ENCODE results near the gene PCDHGA7. TPM values are rescaled to one million over a fixed set of nuclear protein-coding genes. Genes with fewer than 3 reads are reported as not detected.
"Not testable (repeated sequence)": the region's sequence is repeated elsewhere in the genome, so short reads cannot be mapped to it uniquely, and the experiment has no call there.

Gene PCDHGA7
- under 1 TPM in 1 of 2 experiments, not detected in 1; 0.06 TPM for total RNA-seq

DNA sequence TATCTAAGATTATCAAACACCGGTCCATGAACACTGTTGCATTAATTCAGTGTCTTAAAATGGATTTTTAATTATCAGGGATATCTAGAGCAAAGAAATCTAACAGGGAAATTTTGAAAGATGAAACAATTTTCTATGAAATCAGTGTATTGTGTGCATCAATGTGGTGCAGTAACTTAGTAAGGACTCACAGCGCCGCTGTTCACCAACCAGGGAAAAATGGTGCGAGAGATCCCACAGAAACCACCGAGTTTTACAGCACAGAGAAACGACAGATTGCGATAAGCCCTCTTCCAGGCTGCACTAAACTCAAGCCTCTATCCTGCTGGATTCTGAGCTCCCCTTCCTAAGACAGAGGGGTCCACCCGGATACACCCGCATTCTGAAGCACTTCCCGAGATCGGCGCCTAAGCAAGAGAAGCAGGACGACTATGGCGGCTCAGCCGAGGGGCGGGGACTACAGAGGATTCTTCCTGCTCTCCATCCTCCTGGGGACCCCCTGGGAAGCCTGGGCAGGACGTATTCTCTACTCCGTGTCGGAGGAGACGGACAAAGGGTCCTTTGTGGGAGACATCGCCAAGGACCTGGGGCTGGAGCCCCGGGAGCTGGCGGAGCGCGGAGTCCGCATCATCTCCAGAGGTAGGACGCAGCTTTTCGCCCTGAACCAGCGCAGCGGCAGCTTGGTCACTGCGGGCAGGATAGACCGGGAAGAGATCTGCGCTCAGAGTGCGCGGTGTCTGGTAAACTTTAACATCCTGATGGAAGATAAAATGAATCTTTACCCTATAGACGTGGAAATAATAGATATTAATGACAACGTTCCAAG lies at the start of gene PCDHGA7:
Gene PCDHGA7, plus strand, starts transcription at position 274 of the 826 bp plus-strand sequence. Its CDS starts 158 bp downstream, at position 432.
- ChIA-PET CTCF (no interaction called here), POLR2A (no interaction called here)

DNA sequence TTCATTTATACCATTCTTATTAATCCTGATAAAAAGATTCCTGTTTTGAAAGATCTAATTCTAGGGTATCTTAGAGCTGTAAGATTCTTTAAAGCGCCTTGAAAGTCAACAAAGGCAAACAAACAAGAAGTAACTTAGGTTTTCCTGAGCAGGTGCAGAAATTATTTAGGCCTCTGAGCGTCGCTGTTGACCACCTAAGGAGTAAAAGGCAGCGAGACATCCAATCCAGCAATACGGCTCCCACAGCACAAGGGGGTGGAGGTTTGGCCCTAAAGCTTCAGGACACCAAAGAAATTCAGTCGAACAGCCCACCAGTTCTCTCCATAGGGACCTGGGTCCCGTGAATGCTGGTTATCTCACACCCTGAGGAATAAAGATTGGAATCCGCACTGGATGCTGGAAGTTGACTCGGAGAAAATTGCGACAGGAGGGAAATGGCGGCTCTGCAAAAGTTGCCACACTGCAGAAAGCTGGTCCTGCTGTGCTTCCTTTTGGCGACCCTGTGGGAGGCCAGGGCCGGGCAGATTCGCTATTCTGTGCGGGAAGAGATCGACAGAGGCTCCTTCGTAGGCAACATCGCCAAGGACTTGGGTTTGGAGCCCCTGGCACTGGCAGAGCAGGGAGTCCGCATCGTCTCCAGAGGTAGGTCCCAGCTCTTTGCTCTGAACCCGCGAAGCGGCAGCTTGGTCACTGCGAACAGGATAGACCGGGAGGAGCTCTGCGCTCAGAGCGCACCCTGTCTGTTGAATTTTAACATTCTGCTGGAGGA lies 43.8 kb upstream of the PCDHGA7 start, which contains the start of gene PCDHGA2:
Gene PCDHGA2, plus strand, starts transcription at position 223 of the 769 bp plus-strand sequence.
- POLR2A ChIA-PET = no interaction called here
- CTCF ChIA-PET = interaction anchor here (1.1 to 1.2 kb wide), 3 partner anchors 74 to 220 kb away, joined by 3 read pairs; partner anchors contain the start of gene PCDHGA10

DNA sequence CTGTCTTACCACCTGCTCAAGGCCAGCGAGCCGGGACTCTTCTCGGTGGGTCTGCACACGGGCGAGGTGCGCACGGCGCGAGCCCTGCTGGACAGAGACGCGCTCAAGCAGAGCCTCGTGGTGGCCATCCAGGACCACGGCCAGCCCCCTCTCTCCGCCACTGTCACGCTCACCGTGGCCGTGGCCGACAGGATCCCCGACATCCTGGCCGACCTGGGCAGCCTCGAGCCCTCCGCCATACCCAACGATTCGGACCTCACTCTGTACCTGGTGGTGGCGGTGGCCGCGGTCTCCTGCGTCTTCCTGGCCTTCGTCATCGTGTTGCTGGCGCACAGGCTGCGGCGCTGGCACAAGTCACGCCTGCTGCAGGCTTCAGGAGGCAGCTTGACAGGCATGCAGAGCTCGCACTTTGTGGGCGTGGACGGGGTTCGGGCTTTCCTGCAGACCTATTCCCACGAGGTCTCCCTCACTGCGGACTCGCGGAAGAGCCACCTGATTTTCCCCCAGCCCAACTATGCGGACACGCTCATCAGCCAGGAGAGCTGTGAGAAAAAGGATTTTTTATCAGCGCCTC lies 41.7 kb upstream of the PCDHGA7 start:
- CTCF ChIA-PET, POLR2A ChIA-PET: not testable (repeated sequence)

DNA sequence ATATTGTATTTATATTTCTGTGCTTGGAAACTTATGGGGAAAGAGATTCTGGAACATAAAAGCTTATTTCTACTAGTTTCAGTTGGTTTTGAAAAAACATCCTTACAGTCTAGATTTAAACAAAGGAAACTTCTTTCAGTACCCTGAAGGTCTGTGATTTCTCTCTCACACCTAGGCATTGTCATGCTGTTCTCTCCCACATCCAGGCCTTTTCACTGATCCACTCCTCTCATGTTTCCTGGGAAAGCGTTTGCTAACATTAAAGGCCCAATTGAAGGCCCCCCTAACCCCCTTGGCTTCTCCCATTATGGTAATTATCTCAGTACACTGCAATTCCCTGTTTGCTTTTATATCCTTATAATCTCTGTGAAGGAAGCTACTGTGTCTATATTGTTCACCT lies 39.8 kb upstream of the PCDHGA7 start:
- CTCF ChIA-PET = interaction anchor here (0.7 to 1.4 kb wide), 2 partner anchors 22 kb away, joined by 3 read pairs; partner anchors contain the start of gene TAF7
- POLR2A ChIA-PET = no interaction called here

DNA sequence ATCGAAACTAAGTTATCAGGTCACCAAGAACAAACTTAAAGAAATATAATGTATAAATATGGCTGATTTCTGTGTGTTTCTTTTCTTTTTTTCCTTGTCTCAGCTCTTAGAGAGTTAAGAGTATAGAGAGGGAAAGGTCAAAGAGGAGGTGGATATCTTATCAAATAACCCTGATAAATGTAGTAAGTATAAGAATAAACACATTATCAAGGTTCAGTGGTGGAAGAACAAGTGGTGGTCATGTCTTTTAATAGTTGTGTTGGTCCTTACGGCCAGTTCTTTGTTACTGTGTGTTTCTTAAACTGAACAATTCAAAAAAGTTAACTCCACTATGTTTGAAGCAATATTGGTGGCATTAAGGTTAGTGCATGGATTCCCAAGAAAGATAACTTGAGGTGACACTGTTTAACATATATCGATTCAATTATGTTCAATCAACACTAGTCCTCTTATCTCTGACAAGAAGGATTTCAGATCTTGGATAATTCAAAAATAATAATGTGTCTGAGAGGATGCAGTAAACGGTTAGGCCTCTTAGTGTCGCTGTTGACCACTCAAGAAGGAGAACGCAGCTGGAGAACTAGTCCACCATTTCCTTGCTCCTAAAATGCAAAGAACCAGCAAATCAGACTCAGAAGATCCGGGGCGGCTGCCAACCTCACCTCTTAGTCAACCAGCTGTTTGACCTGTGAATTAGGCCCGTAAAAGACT lies 39.1 kb upstream of the PCDHGA7 start, which contains the start of gene PCDHGA3:
Gene PCDHGA3, plus strand, starts transcription at position 588 of the 711 bp plus-strand sequence. CDS start 205 bp downstream, outside the sequence.
- ChIA-PET POLR2A (no interaction called here), CTCF (interaction anchor here (1.0 to 1.4 kb wide), 3 partner anchors 14 to 23 kb away, joined by 3 to 4 read pairs (median 3); partner anchors contain the start of gene TAF7)

DNA sequence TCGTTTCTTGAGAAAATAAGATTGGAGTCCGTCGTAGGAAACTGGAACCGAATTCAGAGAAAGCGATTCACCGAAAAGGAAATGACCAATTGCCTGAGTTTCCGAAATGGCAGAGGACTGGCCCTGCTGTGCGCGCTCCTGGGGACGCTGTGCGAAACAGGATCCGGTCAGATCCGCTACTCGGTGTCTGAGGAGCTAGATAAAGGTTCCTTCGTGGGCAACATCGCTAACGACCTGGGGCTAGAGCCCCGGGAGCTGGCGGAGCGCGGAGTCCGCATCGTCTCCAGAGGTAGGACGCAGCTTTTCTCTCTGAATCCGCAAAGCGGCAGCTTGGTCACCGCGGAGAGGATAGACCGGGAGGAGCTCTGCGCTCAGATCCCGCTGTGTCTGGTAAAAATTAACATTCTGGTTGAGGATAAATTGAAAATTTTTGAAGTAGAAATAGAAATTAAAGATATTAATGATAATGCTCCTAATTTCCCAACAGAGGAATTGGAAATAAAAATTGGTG lies 38.5 kb upstream of the PCDHGA7 start:
- ChIA-PET POLR2A (no interaction called here), CTCF (interaction anchor here (1.0 to 1.4 kb wide), 3 partner anchors 14 to 24 kb away, joined by 3 to 4 read pairs (median 3); partner anchors contain the start of gene TAF7)

DNA sequence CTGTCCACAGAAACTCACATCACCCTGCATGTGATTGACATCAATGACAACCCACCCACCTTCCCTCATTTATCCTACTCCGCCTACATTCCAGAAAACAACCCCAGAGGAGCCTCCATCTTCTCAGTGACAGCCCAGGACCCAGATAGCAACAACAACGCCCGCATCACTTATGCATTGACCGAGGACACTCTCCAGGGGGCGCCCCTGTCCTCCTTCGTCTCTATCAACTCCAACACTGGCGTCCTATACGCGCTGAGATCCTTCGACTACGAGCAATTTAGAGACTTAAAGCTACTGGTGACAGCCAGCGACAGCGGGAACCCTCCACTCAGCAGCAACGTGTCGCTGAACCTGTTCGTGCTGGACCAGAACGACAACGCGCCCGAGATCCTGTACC lies 37.2 kb upstream of the PCDHGA7 start:
- ChIA-PET CTCF (no interaction called here), POLR2A (no interaction called here)

DNA sequence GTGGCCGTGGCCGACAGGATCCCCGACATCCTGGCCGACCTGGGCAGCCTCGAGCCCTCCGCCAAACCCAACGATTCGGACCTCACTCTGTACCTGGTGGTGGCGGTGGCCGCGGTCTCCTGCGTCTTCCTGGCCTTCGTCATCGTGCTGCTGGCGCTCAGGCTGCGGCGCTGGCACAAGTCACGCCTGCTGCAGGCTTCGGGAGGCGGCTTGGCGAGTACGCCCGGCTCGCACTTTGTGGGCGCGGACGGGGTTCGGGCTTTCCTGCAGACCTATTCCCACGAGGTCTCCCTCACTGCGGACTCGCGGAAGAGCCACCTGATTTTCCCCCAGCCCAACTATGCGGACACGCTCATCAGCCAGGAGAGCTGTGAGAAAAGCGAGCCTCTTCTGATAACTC lies 36.5 kb upstream of the PCDHGA7 start:
- CTCF ChIA-PET, POLR2A ChIA-PET: not testable (repeated sequence)

DNA sequence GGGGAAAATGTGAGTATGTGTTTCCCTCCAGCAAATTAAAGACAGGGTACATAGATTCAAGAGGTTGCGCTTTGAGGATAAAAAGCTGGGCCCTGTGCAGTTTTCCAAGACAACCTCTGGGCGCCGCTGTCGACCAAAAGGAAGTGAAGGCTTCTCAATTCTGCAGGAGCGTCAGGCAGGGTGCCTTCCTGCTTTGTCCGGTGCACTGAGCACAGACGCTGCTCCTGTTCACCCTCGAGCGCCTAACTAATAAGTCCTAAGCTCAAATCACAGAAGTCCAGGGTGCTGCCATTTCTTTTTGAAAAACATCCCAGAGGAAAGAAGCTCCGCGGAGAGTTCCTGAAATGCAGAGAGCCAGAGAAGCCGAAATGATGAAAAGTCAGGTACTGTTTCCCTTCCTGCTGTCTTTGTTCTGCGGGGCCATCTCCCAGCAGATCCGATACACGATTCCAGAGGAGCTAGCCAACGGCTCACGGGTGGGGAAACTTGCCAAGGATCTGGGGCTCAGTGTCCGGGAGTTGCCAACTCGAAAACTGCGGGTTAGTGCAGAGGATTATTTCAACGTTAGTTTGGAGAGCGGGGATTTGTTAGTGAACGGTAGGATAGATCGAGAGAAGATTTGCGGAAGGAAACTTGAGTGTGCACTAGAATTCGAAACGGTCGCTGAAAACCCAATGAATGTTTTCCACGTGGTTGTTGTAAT lies 32.5 kb upstream of the PCDHGA7 start, which contains the start of gene PCDHGB1:
Gene PCDHGB1, plus strand, starts transcription at position 183 of the 703 bp plus-strand sequence. Its CDS starts 162 bp downstream, at position 345.
- POLR2A ChIA-PET = no interaction called here
- CTCF ChIA-PET = interaction anchor here (0.9 to 1.3 kb wide), 2 partner anchors 30 to 57 kb away, joined by 3 read pairs; no protein-coding TSS in a partner anchor

DNA sequence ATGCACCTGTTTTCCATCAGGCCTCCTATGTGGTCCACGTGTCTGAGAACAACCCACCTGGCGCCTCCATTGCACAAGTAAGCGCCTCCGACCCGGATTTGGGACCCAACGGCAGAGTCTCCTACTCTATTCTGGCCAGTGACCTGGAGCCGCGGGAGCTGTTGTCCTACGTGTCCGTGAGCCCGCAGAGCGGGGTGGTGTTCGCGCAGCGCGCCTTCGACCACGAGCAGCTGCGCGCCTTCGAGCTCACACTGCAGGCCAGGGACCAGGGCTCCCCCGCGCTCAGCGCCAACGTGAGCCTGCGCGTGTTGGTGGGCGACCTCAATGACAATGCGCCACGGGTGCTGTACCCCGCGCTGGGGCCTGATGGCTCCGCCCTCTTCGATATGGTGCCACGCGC lies 31.0 kb upstream of the PCDHGA7 start:
- ChIA-PET POLR2A (no interaction called here), CTCF (interaction anchor here (1.2 kb wide), 1 partner anchor 143 kb away, joined by 4 read pairs; the partner anchor contains the start of gene PCDHB12)

DNA sequence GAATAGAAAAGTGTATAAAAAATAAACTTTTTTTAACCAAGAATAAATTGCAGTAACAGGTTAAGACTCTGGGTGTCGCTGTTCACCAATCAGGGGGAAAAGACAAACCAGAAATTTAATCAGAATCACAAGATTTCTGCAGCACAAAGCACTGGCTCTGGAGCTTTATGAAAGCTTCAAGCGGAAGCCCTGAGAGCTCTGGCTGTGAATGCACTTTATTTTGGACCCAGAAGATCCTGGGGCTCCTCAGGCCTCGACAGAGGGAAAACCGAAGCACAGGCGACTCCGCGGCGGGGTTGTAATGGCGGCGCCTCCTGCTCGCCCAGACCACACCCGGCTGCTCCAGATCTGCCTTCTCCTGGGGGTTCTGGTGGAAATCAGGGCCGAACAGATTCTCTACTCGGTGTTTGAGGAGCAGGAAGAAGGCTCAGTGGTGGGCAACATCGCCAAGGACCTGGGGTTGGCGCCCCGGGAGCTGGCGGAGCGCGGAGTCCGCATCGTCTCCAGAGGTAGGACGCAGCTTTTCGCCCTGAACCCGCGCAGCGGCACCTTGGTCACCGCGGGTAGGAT lies 27.6 kb upstream of the PCDHGA7 start, which contains the start of gene PCDHGA4:
Gene PCDHGA4, plus strand, starts transcription at position 122 of the 570 bp plus-strand sequence. Its CDS starts 87 bp downstream, at position 209.
- POLR2A ChIA-PET = no interaction called here
- CTCF ChIA-PET = interaction anchor here (0.5 to 0.8 kb wide), 2 partner anchors 9 to 56 kb away, joined by 3 to 4 read pairs; partner anchors contain the start of gene PCDHGA5

DNA sequence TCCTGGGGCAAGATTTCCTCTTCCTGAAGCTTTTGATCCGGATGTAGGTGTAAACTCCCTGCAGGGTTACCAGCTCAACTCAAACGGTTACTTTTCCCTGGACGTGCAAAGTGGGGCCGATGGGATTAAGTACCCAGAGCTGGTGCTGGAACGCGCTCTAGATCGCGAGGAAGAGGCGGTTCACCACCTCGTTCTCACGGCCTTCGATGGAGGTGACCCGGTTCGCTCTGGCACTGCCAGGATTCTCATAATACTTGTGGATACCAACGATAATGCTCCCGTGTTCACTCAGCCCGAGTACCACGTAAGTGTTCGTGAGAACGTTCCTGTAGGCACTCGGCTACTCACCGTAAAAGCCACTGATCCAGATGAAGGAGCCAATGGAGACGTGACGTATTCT lies 26.9 kb upstream of the PCDHGA7 start:
- POLR2A ChIA-PET = no interaction called here
- CTCF ChIA-PET = interaction anchor here (0.5 to 0.8 kb wide), 2 partner anchors 8 to 55 kb away, joined by 3 to 4 read pairs; partner anchors contain the start of gene PCDHGA5

DNA sequence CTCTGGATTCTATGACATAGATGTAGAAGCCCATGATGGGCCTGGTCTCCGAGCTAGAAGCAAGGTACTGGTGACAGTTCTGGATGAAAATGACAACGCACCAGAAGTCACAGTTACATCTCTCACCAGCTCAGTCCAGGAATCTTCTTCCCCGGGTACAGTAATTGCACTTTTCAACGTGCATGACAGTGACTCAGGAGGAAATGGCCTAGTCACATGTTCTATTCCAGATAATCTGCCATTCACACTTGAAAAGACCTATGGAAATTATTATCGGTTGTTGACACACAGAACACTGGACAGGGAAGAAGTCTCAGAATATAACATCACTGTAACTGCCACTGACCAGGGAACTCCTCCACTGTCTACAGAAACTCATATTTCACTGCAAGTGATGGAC lies 26.4 kb upstream of the PCDHGA7 start:
- CTCF ChIA-PET = no interaction called here
- POLR2A ChIA-PET = no interaction called here

DNA sequence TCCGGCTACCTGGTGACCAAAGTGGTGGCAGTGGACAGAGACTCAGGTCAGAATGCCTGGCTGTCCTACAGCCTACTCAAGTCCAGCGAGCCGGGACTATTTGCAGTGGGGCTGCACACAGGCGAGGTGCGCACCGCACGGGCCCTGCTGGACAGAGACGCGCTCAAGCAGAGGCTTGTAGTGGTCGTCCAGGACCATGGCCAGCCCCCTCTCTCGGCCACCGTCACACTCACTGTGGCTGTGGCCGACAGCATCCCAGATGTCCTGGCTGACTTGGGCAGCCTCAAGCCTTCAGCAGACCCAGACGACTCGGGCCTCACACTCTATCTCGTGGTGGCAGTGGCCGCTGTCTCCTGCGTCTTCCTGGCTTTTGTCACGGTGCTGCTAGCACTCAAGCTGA lies 25.6 kb upstream of the PCDHGA7 start:
- POLR2A ChIA-PET = no interaction called here
- CTCF ChIA-PET = no interaction called here

DNA sequence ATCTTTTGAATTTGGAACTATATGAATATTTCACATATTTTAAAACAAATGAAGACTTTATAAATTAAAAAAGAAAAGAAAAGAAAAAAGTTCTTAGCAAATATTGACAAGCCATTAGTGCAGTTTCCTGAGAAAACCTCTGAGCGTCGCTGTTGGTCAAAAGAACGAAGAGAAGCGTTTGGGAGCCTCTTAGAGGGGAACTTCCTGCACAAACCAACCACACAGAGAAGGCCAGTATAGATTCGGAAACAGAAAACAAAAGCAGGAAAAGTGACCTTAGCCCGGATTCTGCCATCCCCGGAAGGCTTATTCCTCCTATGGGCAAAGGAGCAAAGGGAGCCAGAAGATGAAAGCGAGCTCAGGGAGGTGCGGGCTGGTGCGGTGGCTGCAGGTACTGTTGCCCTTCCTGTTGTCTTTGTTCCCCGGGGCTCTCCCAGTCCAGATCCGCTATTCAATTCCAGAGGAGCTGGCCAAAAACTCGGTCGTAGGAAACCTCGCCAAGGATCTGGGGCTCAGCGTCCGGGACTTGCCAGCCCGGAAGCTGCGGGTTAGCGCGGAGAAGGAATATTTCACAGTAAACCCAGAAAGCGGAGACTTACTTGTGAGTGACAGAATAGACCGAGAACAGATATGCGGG lies 22.6 kb upstream of the PCDHGA7 start, which contains the start of gene PCDHGB2:
Gene PCDHGB2, plus strand, starts transcription at position 205 of the 637 bp plus-strand sequence. Its CDS starts 142 bp downstream, at position 347.
- CTCF ChIA-PET = interaction anchor here (1.4 kb wide), 1 partner anchor 204 kb away, joined by 4 read pairs; no protein-coding TSS in a partner anchor
- POLR2A ChIA-PET = no interaction called here

DNA sequence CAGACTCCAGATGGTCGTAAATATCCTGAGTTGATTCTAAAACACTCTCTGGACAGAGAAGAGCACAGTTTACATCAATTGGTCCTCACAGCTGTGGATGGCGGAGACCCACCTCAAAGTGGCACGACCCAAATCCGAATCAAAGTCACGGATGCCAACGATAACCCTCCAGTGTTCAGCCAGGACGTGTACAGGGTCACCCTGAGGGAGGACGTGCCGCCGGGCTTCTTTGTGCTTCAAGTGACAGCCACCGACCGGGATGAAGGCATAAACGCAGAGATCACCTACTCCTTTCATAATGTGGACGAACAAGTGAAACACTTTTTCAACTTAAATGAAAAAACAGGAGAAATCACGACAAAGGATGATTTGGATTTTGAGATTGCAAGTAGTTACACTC lies 21.9 kb upstream of the PCDHGA7 start:
- ChIA-PET CTCF (interaction anchor here (1.4 kb wide), 1 partner anchor 203 kb away, joined by 4 read pairs; no protein-coding TSS in a partner anchor), POLR2A (no interaction called here)

DNA sequence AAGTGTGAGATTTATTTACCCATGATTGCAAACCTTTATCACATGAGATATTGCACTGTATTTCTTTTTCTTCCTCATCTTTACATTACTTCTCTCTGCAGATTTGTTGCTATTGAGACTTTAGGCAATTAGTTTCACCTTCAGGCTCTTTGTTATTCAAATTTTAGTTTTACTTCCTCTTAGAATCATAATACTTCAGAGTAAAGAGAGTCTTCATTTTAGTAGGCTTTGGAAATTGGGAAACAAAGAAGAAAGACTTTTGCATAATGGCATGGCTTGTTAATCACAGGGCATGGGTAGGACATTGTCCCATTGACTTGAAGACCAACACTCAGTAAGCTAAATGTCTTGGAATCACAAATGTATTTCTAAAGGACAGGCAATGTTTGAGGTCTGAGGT lies 19.8 kb upstream of the PCDHGA7 start:
- POLR2A ChIA-PET = no interaction called here
- CTCF ChIA-PET = no interaction called here
